Smooth muscle cell (in vitro differentiated cells): Measurements from ENCODE around the gene NFAM1. TPM values are rescaled to one million over a fixed set of nuclear protein-coding genes. Genes with fewer than 3 reads are reported as not detected.

Experiments used
- DNase-seq: peaks from one replicate; lab custom pipeline; 2025; ENCODE audit not compliant: unreplicated experiment; lab: John Stamatoyannopoulos, UW
- H2AFZ ChIP-seq: fragments of 200-600 bp; sonication (generic); 2 replicates; pipeline ENCODE4 v1.6.0; 2016; ENCODE audit warnings: antibody characterized with exemption, low read depth, mild to moderate bottlenecking
- H3F3A ChIP-seq: fragments of 200-600 bp; sonication (generic); 2 replicates; pipeline ENCODE4 v1.6.0; 2017; ENCODE audit warnings: antibody characterized with exemption, low read depth
- H3K27ac ChIP-seq: fragments of 200-600 bp; sonication (generic); 2 replicates; pipeline ENCODE4 v1.5.1; 2016; ENCODE audit warnings: low read depth, mild to moderate bottlenecking
- H3K27me3 ChIP-seq: fragments of 200-600 bp; sonication (generic); 2 replicates; pipeline ENCODE4 v1.6.1; 2016; ENCODE audit warnings: low read depth, mild to moderate bottlenecking
- H3K36me3 ChIP-seq: fragments of 200-600 bp; sonication (generic); 2 replicates; pipeline ENCODE4 v1.5.1; 2016; ENCODE audit warnings: low read depth
- H3K4me1 ChIP-seq: fragments of 200-600 bp; sonication (generic); 2 replicates; pipeline ENCODE4 v1.5.1; 2016; ENCODE audit warnings: low read depth
- H3K4me2 ChIP-seq: fragments of 200-600 bp; sonication (generic); 2 replicates; pipeline ENCODE4 v1.6.0; 2016; ENCODE audit warnings: mild to moderate bottlenecking
- H3K4me3 ChIP-seq: fragments of 200-600 bp; sonication (generic); 2 replicates; pipeline ENCODE4 v1.5.1; 2016; ENCODE audit warnings: mild to moderate bottlenecking
- H3K79me2 ChIP-seq: fragments of 200-600 bp; sonication (generic); 2 replicates; pipeline ENCODE4 v1.6.0; 2016; ENCODE audit warnings: low read depth, mild to moderate bottlenecking
- H3K9ac ChIP-seq: fragments of 200-600 bp; sonication (generic); 2 replicates; pipeline ENCODE4 v1.6.0; 2016; ENCODE audit warnings: low read depth
- H3K9me3 ChIP-seq: fragments of 200-600 bp; sonication (generic); replicated peaks from 2 replicates; pipeline ENCODE4 v1.5.1; 2016; ENCODE audit warnings: low read depth
- H4K20me1 ChIP-seq: fragments of 200-600 bp; sonication (generic); 2 replicates; pipeline ENCODE4 v1.6.0; 2016; ENCODE audit warnings: low read depth
- CTCF ChIP-seq: fragments of 200-600 bp; sonication (generic); IDR thresholded peaks from 2 replicates; pipeline ENCODE4 v1.5.1; 2017; ENCODE audit warnings: borderline replicate concordance, mild to moderate bottlenecking, antibody characterized with exemption; ENCODE audit not compliant: insufficient read depth, poor library complexity, severe bottlenecking
- WGBS: methylation state at CpG from one replicate; pipeline ENCODE4 v1.1.7; 2016; ENCODE audit warnings: low lambda C conversion rate; 5-methylcytosine and 5-hydroxymethylcytosine counted together
- polyA plus RNA-seq: library from polyadenylated mRNA; unstranded; fragments of >200 nt; fragmentation: Nextera tagmentation; extraction: Ambion mirVana; gene quantifications from 2 replicates; pipeline ENCODE4 v1.2.1, GENCODE V29; 2016
- total RNA-seq: library from RNA; depleted of rRNA; stranded (reverse); fragments of >200 nt; gene quantifications from 2 replicates; pipeline ENCODE4 v1.2.3, GENCODE V29; 2014

Gene NFAM1
- total and polyA plus RNA-seq, 2 experiments from 2014 or later: not detected

- WGBS: 90% methylated on average over 8 of the region's 8 CpGs
These were observed 98.7 kb downstream of the NFAM1 start for GRCh38 chr22:42333544-42333943.

GRCh38 chr22:42332089-42332488 is 100.1 kb downstream of the NFAM1 start:
- Histone ChIP-seq H3K9ac (no peak overlapping the region), H3K9me3 (no peaks in the 10 kb centered on the region), H3K4me2 (no peak overlapping the region), H3K27me3 (no peaks in the 10 kb centered on the region), H3F3A (no peaks in the 10 kb centered on the region), H3K36me3 (no peaks in the 10 kb centered on the region), H3K4me3 (no peak overlapping the region), H2AFZ (no peak overlapping the region), H3K4me1 (no peaks in the 10 kb centered on the region), H3K79me2 (no peaks in the 10 kb centered on the region), H3K27ac (no peak overlapping the region), H4K20me1 (no peaks in the 10 kb centered on the region)
- DNase-seq: no peak
- TF ChIP-seq CTCF: no peak
- WGBS: 91% methylated on average over 7 of the region's 7 CpGs

More at GRCh38 chr22:42333544-42333943, 98.7 kb downstream of the NFAM1 start:
- Histone ChIP-seq H2AFZ (no peak overlapping the region), H3K9me3 (no peaks in the 10 kb centered on the region), H3K4me2 (no peak overlapping the region), H3K79me2 (no peaks in the 10 kb centered on the region), H3K9ac (no peak overlapping the region), H3K36me3 (no peaks in the 10 kb centered on the region), H3K27me3 (no peaks in the 10 kb centered on the region), H4K20me1 (no peaks in the 10 kb centered on the region), H3K4me1 (no peaks in the 10 kb centered on the region), H3K4me3 (no peak overlapping the region), H3F3A (no peaks in the 10 kb centered on the region), H3K27ac (no peak overlapping the region)
- no peak for TF ChIP-seq CTCF
- DNase-seq: no peak

- Histone ChIP-seq H3K27ac (no peak overlapping the region), H3K9me3 (no peaks in the 10 kb centered on the region), H3K36me3 (no peaks in the 10 kb centered on the region), H3K4me2 (no peak overlapping the region), H2AFZ (no peak overlapping the region), H3K9ac (no peak overlapping the region), H3K4me1 (no peaks in the 10 kb centered on the region), H4K20me1 (no peaks in the 10 kb centered on the region), H3F3A (no peaks in the 10 kb centered on the region), H3K79me2 (no peaks in the 10 kb centered on the region), H3K27me3 (no peaks in the 10 kb centered on the region), H3K4me3 (no peak overlapping the region)
- no peak for TF ChIP-seq CTCF
- 93% methylated on average over 21 of the region's 22 CpGs for WGBS
- DNase-seq: no peak
These were observed 101.2 kb downstream of the NFAM1 start for GRCh38 chr22:42331014-42331413.

Other genes with a start within 250 kb of the NFAM1 start
- 23.3 and 26.8 TPM in 2 replicates for gene TCF20, start 161.8 kb downstream of the NFAM1 start, total RNA-seq
- 3.4 and 3.7 TPM in 2 replicates for gene TCF20, start 161.8 kb downstream of the NFAM1 start, polyA plus RNA-seq
- 24.5 and 26.3 TPM in 2 replicates for gene RRP7A, start 87.4 kb upstream of the NFAM1 start, total RNA-seq
- gene RRP7A, start 87.4 kb upstream of the NFAM1 start, polyA plus RNA-seq: 64.2 and 84.0 TPM in 2 replicates
- 1.3 and 5.3 TPM in 2 replicates for gene SERHL2, start 121.6 kb upstream of the NFAM1 start, total RNA-seq
- gene SERHL2, start 121.6 kb upstream of the NFAM1 start, polyA plus RNA-seq: 4.6 and 7.7 TPM in 2 replicates
- 27.8 and 31.1 TPM in 2 replicates for gene POLDIP3, start 182.5 kb upstream of the NFAM1 start, total RNA-seq
- 45.5 and 49.4 TPM in 2 replicates for gene POLDIP3, start 182.5 kb upstream of the NFAM1 start, polyA plus RNA-seq
- gene ATP5MGL, start 208.2 kb upstream of the NFAM1 start, total RNA-seq: 1.3 and 2.8 TPM in 2 replicates
- 0.41 TPM in 1 of 2 replicates, not detected in the other for gene ATP5MGL, start 208.2 kb upstream of the NFAM1 start, polyA plus RNA-seq
- gene CYB5R3, start 217.0 kb upstream of the NFAM1 start, total RNA-seq: 76.8 and 78.2 TPM in 2 replicates
- 321 and 365 TPM in 2 replicates for gene CYB5R3, start 217.0 kb upstream of the NFAM1 start, polyA plus RNA-seq